HG03457 (cell line): ENCODE results near the gene GSPT2.
"Not testable (repeated sequence)": the region's sequence is repeated elsewhere in the genome, so short reads cannot be mapped to it uniquely, and the experiment has no call there.

ENCODE experiments used
- ATAC-seq: cut with Tn5 transposase; IDR thresholded peaks from one replicate; pipeline ENCODE4 v1.9.1; 2021; ENCODE audit warnings: moderate number of reproducible peaks; ENCODE audit not compliant: unreplicated experiment

GSPT2 gene

GRCh38 chrX:51743179-51743957, at the start of gene GSPT2:
GSPT2 (plus strand) TSS chrX:51743442; CDS start chrX:51743627, 185 bp downstream.
- peak; percentile 92 for ATAC-seq

GRCh38 chrX:51694254-51694653, 49.0 kb upstream of the GSPT2 start:
- no peak for ATAC-seq

- ATAC-seq = no peak
These were observed 45.8 kb upstream of the GSPT2 start for GRCh38 chrX:51697397-51697796.

DNA sequence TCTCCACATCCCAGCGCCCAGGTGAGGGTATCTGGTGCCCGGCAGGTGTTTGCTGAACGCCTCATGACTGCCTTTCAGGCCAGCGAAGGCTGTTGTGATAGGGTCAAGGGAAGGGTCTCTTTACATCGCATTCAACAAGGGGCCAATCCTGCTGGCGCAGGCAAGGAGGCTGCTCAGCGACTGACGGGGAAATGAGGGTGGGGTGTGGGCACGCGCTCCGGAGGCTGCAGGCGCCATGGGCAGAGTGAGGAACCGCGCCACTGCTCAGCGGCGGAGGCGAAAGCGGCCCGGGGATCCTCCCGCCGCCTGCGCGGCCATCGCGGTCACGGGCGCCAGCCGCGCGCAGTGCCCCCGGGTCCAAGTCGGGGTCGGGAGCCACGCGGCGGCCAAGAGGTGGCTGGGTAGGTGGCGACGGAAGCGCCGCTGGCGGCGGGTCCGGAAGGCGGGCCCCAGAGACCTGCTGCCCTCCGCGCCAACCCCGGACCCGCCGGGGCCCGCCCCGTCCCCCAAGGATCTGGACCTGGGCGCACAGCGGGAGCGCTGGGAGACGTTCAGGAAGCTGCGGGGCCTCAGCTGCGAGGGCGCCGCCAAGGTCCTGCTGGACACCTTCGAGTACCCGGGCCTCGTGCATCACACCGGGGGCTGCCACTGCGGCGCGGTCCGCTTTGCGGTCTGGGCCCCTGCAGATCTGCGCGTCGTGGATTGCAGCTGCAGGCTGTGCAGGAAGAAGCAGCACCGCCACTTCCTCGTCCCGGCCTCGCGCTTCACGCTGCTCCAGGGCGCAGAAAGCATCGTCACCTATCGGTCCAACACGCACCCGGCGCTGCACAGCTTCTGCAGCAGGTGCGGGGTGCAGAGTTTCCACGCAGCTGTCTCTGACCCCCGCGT, 32.7 kb upstream of the GSPT2 start, which contains the start of gene CENPVL1:
Gene CENPVL1 (plus strand): TSS at position 236 of the 888 bp plus-strand sequence. CDS start 0 bp downstream, at position 236.
- ATAC-seq = not testable (repeated sequence)

DNA sequence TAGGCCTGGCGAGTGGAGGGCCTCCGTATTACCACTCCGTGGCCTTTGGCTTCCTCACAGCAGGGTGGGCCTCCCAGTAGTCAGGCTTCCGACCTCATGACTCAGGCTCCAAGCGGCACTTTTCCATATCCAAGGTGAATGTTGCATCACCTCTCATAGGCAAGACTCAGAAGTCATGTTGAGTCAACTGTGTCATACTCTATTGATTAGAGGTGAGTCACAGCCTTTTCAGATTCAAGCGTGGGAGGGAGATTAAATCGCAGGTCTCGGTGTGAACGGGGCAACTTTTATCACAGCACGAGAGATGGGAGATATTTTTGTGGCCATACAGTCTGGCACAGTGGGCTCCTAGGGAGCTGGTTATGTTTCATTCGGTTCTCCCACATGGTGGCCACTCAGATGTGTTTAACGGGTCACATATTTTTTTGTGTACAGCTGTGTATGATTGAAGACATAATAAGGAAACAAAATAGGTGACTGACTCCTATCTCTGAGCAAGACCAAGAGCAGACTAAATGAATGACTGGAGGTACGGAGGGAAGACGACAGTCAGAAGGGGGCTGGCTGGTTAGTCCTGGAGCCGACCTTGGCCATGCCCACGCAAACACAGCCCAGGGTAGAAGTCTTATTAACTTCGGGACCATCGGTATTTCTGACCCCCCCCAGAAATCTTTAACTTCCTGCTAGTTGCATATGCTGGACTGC, 30.1 kb upstream of the GSPT2 start:
- not testable (repeated sequence) for ATAC-seq

GRCh38 chrX:51728202-51728601, 15.0 kb upstream of the GSPT2 start:
- ATAC-seq = no peak

DNA sequence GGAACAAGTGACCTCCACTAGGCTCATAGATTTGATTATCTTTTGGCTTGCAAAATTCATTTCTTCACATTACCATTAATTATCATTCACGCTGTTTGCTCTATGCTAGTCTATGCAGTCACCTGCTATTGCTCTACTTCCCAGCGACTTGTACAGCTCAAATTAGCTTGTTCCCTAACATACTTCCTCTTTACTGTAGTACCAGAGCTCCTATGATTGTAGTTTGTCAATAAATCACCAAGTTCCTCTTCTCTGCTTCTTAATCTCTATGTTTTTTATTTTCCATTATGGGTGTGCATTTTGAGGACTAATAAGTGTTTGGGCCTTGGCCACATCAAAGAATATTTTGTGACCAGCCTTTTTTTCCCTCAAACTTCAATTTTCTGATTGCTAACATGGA, 6.2 kb upstream of the GSPT2 start:
- no peak for ATAC-seq

DNA sequence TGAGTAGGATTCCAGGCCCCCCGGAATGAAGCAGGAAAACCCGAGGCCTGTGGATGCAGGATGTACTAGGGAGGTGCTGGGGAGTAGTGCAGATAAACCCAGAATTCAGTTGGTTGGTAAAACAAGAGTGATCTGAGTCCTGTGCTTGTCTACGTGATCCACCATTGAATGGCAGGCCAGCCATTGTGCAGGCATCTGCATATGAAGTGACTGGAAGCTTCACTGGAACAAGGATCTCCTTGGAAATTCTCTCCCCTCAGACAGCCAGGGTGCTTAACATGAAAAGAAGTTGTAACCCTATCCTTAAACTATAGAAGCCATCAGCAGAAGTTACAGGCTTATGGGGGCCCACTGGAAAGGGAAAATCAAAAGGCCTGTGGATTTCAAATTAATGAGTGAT, 656 bp upstream of the GSPT2 start:
- ATAC-seq = no peak

- no peak for ATAC-seq
These were observed 4.4 kb downstream of the GSPT2 start for GRCh38 chrX:51747671-51748070.

DNA sequence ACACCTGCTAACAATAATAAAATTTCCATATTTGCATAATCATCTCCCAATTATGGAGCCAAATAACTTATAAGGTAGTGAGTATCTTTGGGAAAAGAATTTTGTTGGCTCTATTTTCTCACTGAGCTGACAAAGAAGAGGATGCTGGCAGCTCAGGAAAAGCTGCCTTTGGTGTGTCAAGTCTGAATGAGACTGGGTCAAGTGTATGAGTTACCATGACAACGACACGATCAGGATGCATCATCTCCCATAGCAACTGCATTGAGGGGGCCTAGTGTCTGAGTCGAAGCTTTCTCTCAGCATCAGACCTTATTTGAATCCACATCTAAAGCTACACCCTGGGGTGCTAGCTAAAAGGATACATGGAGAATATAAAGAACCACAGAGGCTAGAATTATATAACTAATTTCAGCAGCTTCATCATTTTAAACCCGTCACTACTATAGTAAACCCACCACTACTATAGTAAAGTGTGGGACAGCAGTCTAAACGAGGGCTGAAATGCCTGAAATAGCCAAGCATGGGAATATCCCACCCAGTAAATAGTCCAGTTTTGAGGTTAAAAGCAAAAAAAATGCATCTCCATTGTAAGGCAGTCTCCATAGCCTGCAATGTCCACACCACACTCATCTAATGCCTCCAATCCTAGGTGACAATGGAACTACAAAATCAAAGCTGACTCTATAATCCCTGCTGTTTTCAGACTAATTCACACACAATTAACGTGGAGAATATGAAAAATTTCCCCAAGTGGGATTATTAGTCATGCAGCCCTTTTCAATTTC, 16.0 kb downstream of the GSPT2 start:
- no peak for ATAC-seq

- ATAC-seq = no peak
These were observed 17.4 kb downstream of the GSPT2 start for GRCh38 chrX:51760657-51761056.

GRCh38 chrX:51766546-51766945, 23.3 kb downstream of the GSPT2 start:
- no peak for ATAC-seq

DNA sequence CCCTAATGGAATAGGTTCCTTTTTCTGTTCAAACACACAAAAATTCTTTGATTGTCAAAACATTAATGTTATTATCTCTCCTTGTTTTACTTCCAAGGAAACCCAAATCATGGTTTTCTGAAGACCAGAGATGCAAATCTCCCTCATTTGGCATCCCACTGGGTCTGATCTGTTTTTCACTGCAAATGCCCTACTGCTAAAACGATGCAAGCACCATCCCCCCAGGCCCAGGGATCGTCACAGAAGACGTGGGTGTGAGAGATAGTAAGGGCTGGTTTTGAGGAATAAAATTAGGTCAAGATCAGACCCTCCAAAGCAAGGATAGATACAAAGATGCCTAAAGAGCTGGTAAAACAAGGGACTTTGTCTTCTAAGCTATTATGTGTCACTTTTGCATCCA, 33.6 kb downstream of the GSPT2 start:
- ATAC-seq = no peak

DNA sequence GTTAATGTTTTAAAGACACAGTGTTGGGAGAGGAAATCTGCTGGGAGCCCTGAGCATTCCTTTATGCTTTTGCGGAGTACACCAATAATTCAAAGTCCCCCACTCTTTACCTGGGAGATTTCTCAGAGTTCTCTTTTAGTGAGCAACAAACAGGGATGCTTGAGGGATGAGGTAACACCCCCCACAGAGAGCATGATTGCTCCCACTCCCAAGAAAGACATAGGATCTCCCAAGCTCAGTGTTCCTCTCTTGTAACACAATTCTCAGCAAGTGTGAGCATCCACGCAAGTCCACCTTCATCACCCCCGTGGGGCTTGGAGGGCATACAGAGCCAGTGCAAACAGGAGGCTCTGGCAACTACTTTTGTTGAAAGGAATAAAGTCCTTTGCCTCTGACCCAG, 36.1 kb downstream of the GSPT2 start:
- ATAC-seq = no peak

GRCh38 chrX:51795136-51795535, 51.9 kb downstream of the GSPT2 start:
- ATAC-seq = no peak
